B cell (primary cell): ENCODE measurements around the gene WHAMM. TPM values are rescaled to one million over a fixed set of nuclear protein-coding genes. Genes with fewer than 3 reads are reported as not detected.

Experiments
- ATAC-seq: fragments of 200-7000 bp; cut with Tn5 transposase; one replicate; pipeline ENCODE4 v1.10.0; 2021; ENCODE audit warnings: low read depth, mild to moderate bottlenecking, moderate number of reproducible peaks, moderate library complexity
- CTCF ChIA-PET: fragments of 350-600 bp; sonication (Branson Sonifier 250); formaldehyde crosslinking; loops from one replicate; lab custom pipeline; 2021; ENCODE audit warnings: antibody characterized with exemption, inconsistent platforms; lab: Charles Lee
- POLR2A ChIA-PET: fragments of 350-600 bp; sonication (Branson Sonifier 250); formaldehyde crosslinking; loops from one replicate; lab custom pipeline; 2021; ENCODE audit warnings: antibody characterized with exemption; lab: Charles Lee
- DNase-seq: peaks from one replicate; pipeline ENCODE4 v3.0.0; 2013
- H2AFZ ChIP-seq: 2 replicates; pipeline ENCODE4 v1.6.1; 2012; ENCODE audit warnings: mild to moderate bottlenecking, low read depth, low read length; ENCODE audit not compliant: insufficient read depth, poor library complexity, severe bottlenecking
- H3K27ac ChIP-seq, 2 donors: 1 replicate in 1 of 2; 2 replicates in 1 of 2; pipeline ENCODE4 v1.5.1; 2012 to 2013; ENCODE audit warnings: low read length in 2 of 2, mild to moderate bottlenecking in 2 of 2, moderate library complexity in 1 of 2
- H3K27me3 ChIP-seq, 4 experiments: fragments of 200-600 bp in 1 of 4; sonication (generic) in 1 of 4; replicated peaks in 1 of 4; 1 replicate in 2 of 4; 2 replicates in 2 of 4; pipeline versions ENCODE4 v1.6.1 to v1.7.0; 2013 to 2016; ENCODE audit warnings: low read length in 3 of 4, mild to moderate bottlenecking in 2 of 4, mixed read lengths in 1 of 4, moderate library complexity in 1 of 4; ENCODE audit not compliant: insufficient read depth in 4 of 4, control insufficient read depth in 3 of 4; ENCODE audit errors: control extremely low read depth in 1 of 4
- H3K36me3 ChIP-seq, 2 experiments: replicated peaks in 1 of 2; 1 replicate in 1 of 2; 2 replicates in 1 of 2; pipeline versions ENCODE4 v1.6.1 to v1.7.1; 2013; ENCODE audit warnings: low read length in 1 of 2; ENCODE audit not compliant: insufficient read depth in 2 of 2, control insufficient read depth in 1 of 2; ENCODE audit errors: control extremely low read depth in 1 of 2, extremely low read depth in 1 of 2
- H3K4me1 ChIP-seq, 2 donors: fragments of 200-600 bp in 1 of 2; sonication (generic) in 1 of 2; 1 replicate in 1 of 2; 2 replicates in 1 of 2; pipeline versions ENCODE4 v1.5.1 to v1.6.1; 2013 to 2017; ENCODE audit warnings: low read length in 2 of 2; ENCODE audit not compliant: control insufficient read depth in 2 of 2, insufficient read depth in 2 of 2
- H3K4me2 ChIP-seq: replicated peaks from 2 replicates; pipeline ENCODE3; 2012; ENCODE audit warnings: mild to moderate bottlenecking, low read depth, low read length; ENCODE audit not compliant: poor library complexity, severe bottlenecking
- H3K4me3 ChIP-seq, 5 experiments: fragments of 200-600 bp in 1 of 5; sonication (generic) in 1 of 5; 1 replicate in 3 of 5; 2 replicates in 2 of 5; pipeline versions ENCODE4 v1.5.1 to v1.7.0; 2011 to 2016; ENCODE audit warnings: low read length in 4 of 5, mild to moderate bottlenecking in 4 of 5, low read depth in 2 of 5, control low read depth in 1 of 5, moderate library complexity in 1 of 5; ENCODE audit not compliant: insufficient read depth in 1 of 5; ENCODE audit errors: control extremely low read depth in 1 of 5, extremely low read depth in 1 of 5
- H3K79me2 ChIP-seq: fragments of 200-600 bp; sonication (generic); one replicate; pipeline ENCODE4 v1.6.0; 2016; ENCODE audit warnings: low read length; ENCODE audit not compliant: control insufficient read depth, insufficient read depth
- H3K9ac ChIP-seq: fragments of 200-600 bp; sonication (generic); 2 replicates; pipeline ENCODE4 v1.6.1; 2017; ENCODE audit warnings: mild to moderate bottlenecking, low read length, moderate library complexity
- H3K9me3 ChIP-seq, 3 donors: one replicate each; pipeline versions ENCODE4 v1.6.1 to v1.7.1; 2013; ENCODE audit warnings: low read length in 2 of 3; ENCODE audit not compliant: control insufficient read depth in 2 of 3, insufficient read depth in 1 of 3; ENCODE audit errors: control extremely low read depth in 1 of 3
- H4K20me1 ChIP-seq: 2 replicates; pipeline ENCODE4 v1.6.0; 2012; ENCODE audit warnings: mild to moderate bottlenecking, low read length; ENCODE audit not compliant: insufficient read depth, control insufficient read depth, poor library complexity, severe bottlenecking
- H3K27ac Mint-ChIP-seq: one replicate; pipeline ENCODE4 v1.8.0; 2021; ENCODE audit warnings: mixed read lengths
- H3K27me3 Mint-ChIP-seq: one replicate; pipeline ENCODE4 v1.8.0; 2021; ENCODE audit warnings: mixed read lengths
- H3K4me1 Mint-ChIP-seq: one replicate; pipeline ENCODE4 v1.8.0; 2021; ENCODE audit warnings: mixed read lengths
- H3K4me3 Mint-ChIP-seq: one replicate; pipeline ENCODE4 v1.8.0; 2021; ENCODE audit warnings: mixed read lengths
- H3K9me3 Mint-ChIP-seq: one replicate; pipeline ENCODE4 v1.8.0; 2022; ENCODE audit warnings: mixed read lengths; ENCODE audit not compliant: insufficient read depth
- EZH2 ChIP-seq: IDR thresholded peaks from 2 replicates; pipeline ENCODE4 v1.6.1; 2012; ENCODE audit warnings: borderline replicate concordance, low read depth, mild to moderate bottlenecking, moderate library complexity, low read length; ENCODE audit not compliant: insufficient read depth, poor library complexity, severe bottlenecking
- WGBS: methylation state at CpG from one replicate; pipeline ENCODE4 v1.1.5; 2013; ENCODE audit warnings: missing lambda C conversion rate; ENCODE audit not compliant: insufficient coverage; 5-methylcytosine and 5-hydroxymethylcytosine counted together
- intact Hi-C: fragments of 100-400 bp; cut with micrococcal nuclease; formaldehyde crosslinking; loops from one replicate; pipeline ENCODE4 v1.10.0; 2022
- polyA plus RNA-seq: library from polyadenylated mRNA; depleted of rRNA; stranded (reverse); fragments of >200 nt; gene quantifications from 2 replicates; pipeline ENCODE4 v1.2.3, GENCODE V29; 2012
- total RNA-seq, 2 donors: library from RNA; stranded (reverse); fragments of 120-200 nt in 1 of 2; gene quantifications; 1 replicate in 1 of 2; 2 replicates in 1 of 2; pipeline versions ENCODE4 v1.2.3 to v1.2.4, GENCODE V29; 2013 to 2022
- TF ChIP-seq, protein P1 (sequence below): fragments of 200-600 bp; IDR thresholded peaks from one replicate; pipeline ENCODE4 v1.8.0; 2022; ENCODE audit warnings: antibody characterized with exemption, mild to moderate bottlenecking

The WHAMM gene
- total and polyA plus RNA-seq, 2 donors (not counting 1 experiment from before 2014, with no cell fraction given), result 18.3 to 31.3 TPM

DNA sequence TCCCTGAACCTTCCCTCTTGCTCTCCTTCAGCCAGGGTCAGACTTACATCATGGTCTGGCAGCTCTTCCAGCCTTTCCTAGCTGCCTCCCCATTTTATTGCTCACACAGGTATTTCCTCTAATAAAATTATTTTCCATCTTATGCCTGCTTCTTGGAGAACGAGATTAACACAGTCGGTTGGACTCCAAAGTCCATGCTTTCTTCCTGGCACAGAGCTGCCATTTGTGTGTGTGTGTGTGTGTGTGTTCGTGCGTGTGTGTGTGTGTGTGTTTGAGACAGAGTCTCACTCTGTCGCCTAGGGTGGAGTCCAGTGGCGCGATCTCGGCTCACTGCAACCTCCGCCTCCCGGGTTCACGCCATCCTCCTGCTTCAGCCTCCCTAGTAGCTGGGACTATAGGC, 19.1 kb upstream of the WHAMM start:
- Histone ChIP-seq H3K9me3 (no peaks in the 10 kb centered on the region), H3K9ac (no peak overlapping the region), H4K20me1 (no peaks in the 10 kb centered on the region), H2AFZ (no peak overlapping the region), H3K79me2 (no peaks in the 10 kb centered on the region), H3K36me3 (no peaks in the 10 kb centered on the region), H3K4me2 (no peak overlapping the region), H3K4me3 (no peak overlapping the region), H3K27ac (no peak overlapping the region), H3K4me1 (no peaks in the 10 kb centered on the region), H3K27me3 (no peaks in the 10 kb centered on the region)
- H3K9me3 Mint-ChIP-seq, result peaks cover 8% of the 10 kb centered on the region
- no peak overlapping the region for H3K4me3 Mint-ChIP-seq
- TF ChIP-seq EZH2, result no peak
- TF ChIP-seq, protein P1, sequence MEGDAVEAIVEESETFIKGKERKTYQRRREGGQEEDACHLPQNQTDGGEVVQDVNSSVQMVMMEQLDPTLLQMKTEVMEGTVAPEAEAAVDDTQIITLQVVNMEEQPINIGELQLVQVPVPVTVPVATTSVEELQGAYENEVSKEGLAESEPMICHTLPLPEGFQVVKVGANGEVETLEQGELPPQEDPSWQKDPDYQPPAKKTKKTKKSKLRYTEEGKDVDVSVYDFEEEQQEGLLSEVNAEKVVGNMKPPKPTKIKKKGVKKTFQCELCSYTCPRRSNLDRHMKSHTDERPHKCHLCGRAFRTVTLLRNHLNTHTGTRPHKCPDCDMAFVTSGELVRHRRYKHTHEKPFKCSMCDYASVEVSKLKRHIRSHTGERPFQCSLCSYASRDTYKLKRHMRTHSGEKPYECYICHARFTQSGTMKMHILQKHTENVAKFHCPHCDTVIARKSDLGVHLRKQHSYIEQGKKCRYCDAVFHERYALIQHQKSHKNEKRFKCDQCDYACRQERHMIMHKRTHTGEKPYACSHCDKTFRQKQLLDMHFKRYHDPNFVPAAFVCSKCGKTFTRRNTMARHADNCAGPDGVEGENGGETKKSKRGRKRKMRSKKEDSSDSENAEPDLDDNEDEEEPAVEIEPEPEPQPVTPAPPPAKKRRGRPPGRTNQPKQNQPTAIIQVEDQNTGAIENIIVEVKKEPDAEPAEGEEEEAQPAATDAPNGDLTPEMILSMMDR, result no peak
- ChIA-PET POLR2A (no interaction called here), CTCF (interaction anchor here (0.6 to 1.0 kb wide), 2 partner anchors 23 to 258 kb away, joined by 3 read pairs; no protein-coding TSS in a partner anchor)
- peaks cover 7% of the 10 kb centered on the region for H3K27me3 Mint-ChIP-seq
- intact Hi-C loops, result no loop called here
- no peak overlapping the region for H3K27ac Mint-ChIP-seq
- ATAC-seq (no peak), DNase-seq (no peak)
- H3K4me1 Mint-ChIP-seq, result no peaks in the 10 kb centered on the region
- no CpG with 5 or more reads among the region's 11 CpGs for WGBS

GRCh38 chr15:82792068-82792467, 17.4 kb upstream of the WHAMM start:
- H3K4me3 Mint-ChIP-seq, result no peak overlapping the region
- Histone ChIP-seq H3K9me3 (no peaks in the 10 kb centered on the region), H3K4me2 (no peak overlapping the region), H3K4me1 (no peaks in the 10 kb centered on the region), H3K4me3 (no peak overlapping the region), H3K27me3 (peaks cover 0 to 3% (median 1%) of the 10 kb centered on the region in 4 experiments), H3K79me2 (no peaks in the 10 kb centered on the region), H3K27ac (no peak overlapping the region), H3K36me3 (no peaks in the 10 kb centered on the region), H3K9ac (no peak overlapping the region), H2AFZ (no peak overlapping the region), H4K20me1 (no peaks in the 10 kb centered on the region)
- ChIA-PET POLR2A (no interaction called here), CTCF (no interaction called here)
- intact Hi-C loops, result no loop called here
- no peak for ATAC-seq
- peaks cover 6% of the 10 kb centered on the region for H3K27me3 Mint-ChIP-seq
- H3K27ac Mint-ChIP-seq, result no peak overlapping the region
- no CpG with 5 or more reads among the region's 1 CpG for WGBS
- H3K9me3 Mint-ChIP-seq, result peaks cover 8% of the 10 kb centered on the region
- DNase-seq, result no peak
- H3K4me1 Mint-ChIP-seq, result no peaks in the 10 kb centered on the region
- TF ChIP-seq, protein P1, result no peak
- no peak for TF ChIP-seq EZH2
